G401.6 (cell line): ENCODE data around the gene LMF2.
A peak's percentile ranks its signal among the peaks of the same experiment; 100 is the strongest.
"Not testable (repeated sequence)": the region's sequence is repeated elsewhere in the genome, so short reads cannot be mapped to it uniquely, and the experiment has no call there.

Experiments
- FAIRE-seq: peaks from 2 replicates; lab custom pipeline; 2012; peaks lifted over from hg19 to GRCh38; lab: Jason Lieb, UNC

LMF2 gene

GRCh38 chr22:50535113-50535512 is 27.6 kb upstream of the LMF2 start:
- FAIRE-seq: no peak

GRCh38 chr22:50533856-50534711 is 26.6 kb upstream of the LMF2 start:
- not testable (repeated sequence) for FAIRE-seq

- FAIRE-seq: no peak
Observed at GRCh38 chr22:50532824-50533796, 25.6 kb upstream of the LMF2 start.

DNA sequence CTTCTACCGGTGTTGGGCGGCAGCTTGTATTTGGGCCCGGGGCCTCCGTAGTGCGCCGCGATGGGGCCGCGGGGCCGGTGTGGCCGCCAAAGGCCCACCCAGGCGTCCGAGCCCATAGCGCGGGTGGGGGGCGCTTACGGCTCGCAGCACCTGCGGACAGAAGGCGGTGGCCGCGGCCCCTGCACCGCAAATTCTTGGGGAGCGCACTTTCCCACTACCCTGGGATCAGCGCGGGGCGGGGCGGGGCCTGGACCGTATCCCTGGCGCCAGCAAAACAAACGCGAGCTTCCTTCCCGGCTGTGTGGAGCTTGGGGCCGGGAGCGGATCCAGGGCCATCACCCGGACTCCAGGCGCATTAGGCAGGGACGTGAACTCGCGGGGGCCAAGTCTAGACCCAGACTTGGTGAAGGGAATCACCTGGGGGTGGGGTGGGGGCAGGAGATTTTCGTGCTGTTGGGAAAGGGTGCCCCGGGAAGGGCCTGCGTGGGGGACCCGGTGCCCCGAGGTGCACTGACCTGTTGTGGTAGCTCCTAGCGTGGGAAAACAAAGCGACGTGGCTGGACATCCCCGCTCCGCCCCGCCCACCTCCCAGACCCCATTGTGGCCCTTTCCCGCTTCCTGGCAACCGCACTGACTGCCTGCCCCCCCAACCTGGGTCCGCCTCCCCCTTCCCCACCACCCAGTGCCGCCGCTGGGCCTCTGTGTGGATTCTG is 24.6 kb upstream of the LMF2 start:
- FAIRE-seq: no peak

GRCh38 chr22:50531546-50531961 is 24.1 kb upstream of the LMF2 start:
- no peak for FAIRE-seq

DNA sequence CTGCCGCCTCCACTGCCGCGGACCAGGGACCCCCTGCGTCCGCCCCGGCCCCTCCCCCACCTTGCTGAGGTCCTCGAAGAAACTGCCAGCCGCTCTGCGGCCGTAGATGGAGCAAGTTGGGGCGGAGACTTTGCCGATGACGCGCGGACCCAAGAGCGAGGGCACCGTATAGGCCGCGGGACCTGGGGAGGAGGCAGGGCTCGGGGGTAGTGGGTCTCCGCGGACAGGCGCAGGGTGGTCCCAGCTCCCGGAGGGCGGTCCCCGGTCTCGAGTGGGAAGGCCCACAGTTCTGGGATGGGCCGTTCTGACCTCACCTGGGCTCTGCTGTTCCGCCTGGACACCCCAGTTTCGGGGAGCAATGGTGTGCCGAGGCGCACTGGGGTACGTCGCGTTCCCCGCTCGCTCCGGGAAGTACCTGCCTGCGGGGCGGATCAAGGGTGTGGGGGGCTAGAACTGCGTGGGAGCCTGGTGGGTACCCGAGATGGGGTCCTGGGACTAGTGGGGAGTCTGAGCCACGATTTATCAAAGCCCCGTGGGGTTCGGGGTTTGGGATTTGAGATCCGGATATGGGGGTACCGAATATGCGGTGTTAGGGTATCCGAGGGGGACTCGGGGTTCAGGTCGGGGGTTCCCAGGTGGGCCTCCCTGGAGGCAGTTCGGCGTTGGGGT is 23.5 kb upstream of the LMF2 start:
- no peak for FAIRE-seq

- FAIRE-seq: no peak
Observed at GRCh38 chr22:50530580-50530876, 23.0 kb upstream of the LMF2 start.

DNA sequence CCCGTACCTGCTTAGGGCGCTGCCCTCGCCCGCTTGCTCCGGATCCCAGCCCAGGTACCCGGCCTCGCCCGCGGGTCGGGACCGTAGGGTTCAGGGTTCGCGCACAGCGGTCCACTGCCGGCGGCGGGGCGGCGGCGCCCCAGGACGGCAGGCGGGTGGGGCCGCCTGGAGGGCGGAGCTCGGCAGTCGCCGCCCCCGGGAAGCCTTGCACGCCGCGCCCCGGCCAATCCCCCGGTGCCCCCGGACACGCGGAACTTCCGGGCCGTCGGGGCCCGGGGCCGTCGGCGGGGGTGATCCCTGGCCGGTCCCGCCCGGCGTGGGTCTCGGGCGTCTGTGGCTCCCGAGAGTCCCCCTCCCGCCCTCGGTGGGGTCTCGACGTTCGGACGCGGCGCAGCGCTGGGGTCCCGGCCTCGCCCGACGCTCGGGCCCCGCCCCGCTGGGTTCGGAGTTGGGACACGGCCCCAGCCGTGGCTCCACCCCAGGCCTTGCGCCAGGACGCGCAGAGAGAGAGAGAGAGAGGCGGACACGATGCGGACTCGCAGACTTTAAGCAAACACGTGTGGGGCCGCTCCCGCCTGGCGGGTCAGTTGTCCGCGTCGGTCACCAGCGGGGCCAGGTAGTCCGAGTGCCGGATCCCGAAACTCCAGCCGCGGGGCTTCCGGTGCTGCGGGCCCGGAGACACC is 22.5 kb upstream of the LMF2 start, which contains the start of gene TYMP:
Gene TYMP (minus strand): TSS at position 116 of the 683 bp plus-strand sequence. CDS start 303 bp downstream, outside the sequence.
- no peak for FAIRE-seq

- FAIRE-seq: no peak
Observed at GRCh38 chr22:50529416-50529896, 22.0 kb upstream of the LMF2 start.

DNA sequence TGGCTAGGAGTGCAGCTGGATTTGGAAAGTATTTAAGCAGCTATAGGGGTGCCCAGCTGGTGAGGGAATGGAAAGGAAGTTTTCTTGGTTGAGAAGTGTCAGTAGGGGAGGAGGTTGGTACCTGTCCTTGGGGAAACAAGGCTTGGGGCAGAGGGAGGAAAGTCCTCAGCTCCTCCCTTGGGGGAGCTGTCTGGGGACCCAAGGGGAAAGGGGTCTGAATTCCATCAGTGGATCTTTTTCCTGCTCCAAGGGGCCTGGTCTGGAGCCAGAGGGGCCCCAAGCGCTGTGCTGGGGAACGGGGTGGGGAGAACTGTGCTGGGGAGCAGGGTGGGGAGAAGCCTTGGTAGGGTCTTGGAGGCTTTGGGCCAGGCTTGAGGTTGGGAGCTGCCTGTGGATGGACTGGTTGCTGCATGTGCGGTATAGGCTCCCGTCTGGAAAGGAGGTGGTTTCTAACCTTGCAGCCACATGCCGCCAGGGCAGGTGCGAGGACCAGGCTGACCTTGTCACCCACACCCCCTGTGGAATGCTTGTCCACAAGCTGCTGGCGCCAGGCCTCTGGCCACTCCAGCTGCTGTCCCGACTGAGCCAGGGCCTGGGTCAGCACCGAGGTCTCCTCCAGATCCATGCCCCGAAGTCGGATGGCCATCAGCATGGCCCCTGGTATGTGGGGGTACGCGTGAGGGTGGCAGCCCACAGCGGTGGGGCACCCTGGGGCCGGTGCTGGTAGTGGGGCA is 21.3 kb upstream of the LMF2 start:
- no peak for FAIRE-seq

DNA sequence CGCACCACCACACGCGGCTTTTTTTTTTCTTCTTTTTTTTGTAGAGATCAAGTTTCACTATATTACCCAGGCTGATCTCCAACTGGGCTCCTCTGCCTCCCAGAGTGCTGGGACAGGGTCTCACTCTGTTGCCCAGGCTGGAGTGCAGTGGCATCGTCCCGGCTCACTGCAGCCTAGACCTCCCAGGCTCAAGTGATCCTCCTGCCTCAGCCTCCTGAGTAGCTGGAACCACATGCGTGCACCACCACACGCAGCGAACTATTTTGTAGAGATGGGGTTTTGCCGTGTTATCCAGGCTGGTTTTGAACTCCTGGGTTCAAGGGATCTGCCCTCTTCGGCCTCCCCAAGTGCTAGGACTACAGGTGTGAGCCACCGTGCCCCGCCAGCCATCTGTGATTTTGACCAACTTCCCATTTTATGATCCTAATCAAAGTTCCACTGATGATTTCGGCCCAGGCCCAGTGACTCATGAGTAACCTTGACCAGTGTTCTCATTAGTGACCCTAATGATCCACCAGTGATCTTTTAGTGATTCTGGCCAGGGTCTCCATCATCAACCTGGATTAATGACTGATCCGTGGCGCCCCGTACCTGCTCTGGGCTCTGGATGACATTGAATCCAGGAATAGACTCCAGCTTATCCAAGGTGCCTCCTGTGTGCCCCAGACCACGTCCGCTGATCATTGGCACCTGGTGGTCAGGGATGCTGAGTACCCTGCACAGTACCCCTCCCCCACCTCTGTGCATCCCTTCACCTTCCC is 20.6 kb upstream of the LMF2 start:
- FAIRE-seq: no peak

DNA sequence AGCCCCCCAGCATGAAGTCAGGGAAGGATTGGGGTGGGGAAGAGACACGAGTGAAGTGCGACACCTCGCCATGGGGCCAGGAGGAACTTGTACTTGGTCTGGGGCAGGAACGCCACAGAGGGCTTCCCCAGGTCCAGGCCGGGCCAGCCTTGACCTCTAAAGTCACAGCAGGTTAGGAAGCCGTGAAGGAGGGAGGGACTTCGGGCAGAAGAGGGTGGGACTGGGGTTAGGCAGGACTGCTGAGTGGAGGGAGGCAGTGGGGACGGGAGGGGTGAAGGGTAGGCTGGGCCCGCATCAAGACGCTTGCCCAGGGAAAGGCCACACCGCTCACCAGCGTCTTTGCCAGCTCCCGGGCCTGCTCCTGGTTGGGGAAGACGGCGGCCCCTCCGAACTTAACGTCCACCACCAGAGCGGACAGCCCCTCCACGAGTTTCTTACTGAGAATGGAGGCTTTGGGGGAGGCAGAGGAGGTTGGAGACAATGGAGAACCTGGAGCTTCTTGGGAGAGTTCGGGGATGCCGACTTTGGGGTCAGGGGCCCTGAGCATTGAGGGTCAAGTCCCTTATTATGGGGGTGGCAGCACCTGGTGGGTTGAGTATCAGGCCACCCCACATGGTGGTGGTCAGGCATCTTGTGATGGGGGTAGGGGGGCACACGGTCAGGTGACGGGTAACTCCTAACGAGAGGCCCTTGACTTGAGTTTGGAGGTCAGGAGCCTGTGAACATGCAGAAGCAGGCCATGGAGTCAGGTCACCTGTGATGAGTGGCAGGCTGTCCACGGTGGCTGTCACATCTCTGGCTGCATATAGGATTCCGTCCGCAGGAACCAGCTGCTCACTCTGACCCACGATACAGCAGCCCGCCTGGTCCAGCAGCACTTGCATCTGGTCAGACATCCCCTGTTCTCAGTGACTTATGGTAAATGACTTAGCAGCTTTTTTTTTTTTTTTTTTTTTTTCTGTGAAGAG is 19.6 kb upstream of the LMF2 start:
- no peak for FAIRE-seq

GRCh38 chr22:50526108-50526833 is 18.8 kb upstream of the LMF2 start:
- FAIRE-seq: no peak

DNA sequence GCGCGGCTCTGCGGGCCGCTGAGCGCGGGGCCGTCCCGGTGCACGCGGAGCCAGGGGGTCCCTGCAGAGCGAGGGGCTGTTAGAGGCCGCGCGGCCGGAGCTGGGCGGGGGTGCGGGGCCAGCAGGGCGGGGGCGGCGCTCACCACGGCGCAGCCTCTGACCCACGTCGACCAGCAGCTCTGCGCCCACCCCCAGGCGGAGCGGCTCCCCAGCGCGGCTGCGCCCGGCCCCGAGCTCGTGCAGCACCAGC is 18.3 kb upstream of the LMF2 start:
- FAIRE-seq: no peak

DNA sequence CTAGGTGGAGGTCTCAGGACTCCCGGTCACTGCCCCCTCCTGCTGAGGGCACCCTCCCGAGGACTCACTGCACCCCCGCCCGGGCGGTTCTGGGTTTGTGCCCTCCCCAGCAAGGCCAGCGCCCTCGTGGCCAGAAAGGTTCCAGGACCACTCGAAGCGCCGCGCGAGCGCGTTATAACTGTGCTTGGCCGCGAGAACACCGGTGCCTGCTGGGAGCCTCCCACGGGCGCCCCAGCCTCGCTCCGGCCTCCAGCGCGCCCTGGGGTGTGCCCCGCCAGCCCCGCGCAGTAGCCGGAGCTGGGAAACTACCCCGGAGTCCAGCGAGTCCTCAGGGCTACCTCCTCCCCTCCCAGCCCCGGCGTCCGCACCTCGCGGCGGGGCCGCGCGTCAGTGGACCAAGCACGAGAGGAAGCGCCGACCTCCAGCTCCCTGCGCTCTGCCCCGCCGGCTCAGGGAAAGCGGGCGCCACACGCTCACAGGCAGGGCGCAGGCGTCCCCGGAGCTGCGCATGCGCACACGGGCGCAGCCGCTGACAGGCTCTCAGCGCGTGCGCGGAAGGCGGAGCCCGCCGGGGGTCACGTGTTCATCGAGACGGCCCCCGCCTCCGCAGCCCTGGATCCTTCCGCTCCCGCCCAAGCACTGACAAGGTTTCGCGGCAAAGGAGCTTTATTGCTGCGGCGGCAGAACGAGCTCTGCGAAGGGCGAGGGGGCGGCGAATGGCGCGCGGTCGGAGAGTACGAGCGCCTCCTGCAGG is 17.8 kb upstream of the LMF2 start, which contains the start of gene SCO2:
Gene SCO2 (minus strand): TSS at position 495 of the 754 bp plus-strand sequence. CDS start 1,187 bp downstream, outside the sequence.
- FAIRE-seq: peak; percentile 89

- no peak for FAIRE-seq
Observed at GRCh38 chr22:50524676-50525103, 17.2 kb upstream of the LMF2 start.
